ENCODE measurements around the gene EXOC4.
"Not testable (repeated sequence)": the region's sequence is repeated elsewhere in the genome, so short reads cannot be mapped to it uniquely, and the experiment has no call there.

EXOC4 gene

DNA sequence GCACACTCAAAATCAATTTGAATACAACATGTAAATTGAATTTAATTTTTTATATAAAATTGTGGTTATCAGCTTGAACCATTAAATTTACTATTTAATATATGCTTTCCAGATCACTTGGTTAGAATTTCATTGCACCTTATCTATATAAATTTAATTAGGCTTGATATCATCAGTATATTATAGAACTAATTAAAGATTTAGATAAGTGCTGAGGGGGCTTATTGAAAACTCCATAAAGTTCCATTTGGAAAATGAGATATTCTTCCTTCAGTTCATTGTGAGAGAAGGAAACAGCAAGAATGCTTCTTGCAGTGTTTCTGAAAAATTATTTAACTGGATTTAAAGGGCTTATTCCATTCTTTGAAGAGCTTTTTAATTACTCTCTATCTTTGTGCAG is 788.6 kb downstream of the EXOC4 start:
- no peak for DNase-seq (ENCODE audit: low spot score)

DNA sequence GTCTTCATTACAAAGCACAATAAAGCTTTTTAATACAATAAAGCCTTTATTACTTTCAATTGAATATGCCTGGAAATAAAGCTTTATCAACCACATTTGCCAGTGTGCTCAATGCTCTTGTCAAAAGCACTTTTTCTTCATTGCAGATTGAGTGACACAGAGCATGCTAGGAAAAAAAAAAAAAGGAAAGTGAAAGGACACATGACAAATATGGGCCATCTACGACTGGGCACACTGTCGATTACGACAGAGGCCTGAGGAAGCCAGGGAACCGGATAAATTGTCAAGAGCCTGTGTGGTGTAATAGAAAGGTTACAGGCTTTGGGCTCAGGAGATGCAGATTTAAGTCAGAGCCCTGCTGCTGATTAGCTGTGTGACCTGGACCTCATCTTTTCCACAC is 789.4 kb downstream of the EXOC4 start:
- DNase-seq (ENCODE audit: low spot score) = no peak

DNA sequence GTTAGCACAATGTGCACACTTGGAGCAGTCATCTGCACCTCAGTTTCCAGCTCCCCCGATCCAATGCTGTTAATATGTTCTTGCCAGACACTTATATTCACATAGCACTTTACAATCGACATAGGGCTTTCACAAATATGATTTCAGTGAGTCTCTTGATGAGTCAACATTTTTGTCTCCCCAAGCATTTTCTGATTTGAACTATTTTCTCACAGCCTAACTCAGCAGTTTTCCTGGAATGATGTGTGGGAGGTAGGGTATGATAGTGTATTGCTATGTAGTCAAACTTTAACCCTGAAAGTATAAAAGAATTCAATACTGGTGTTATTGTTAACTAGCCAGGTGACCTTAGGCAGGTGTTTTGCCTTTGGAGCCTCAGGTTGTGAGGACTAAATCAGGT is 791.8 kb downstream of the EXOC4 start:
- no peak for DNase-seq (ENCODE audit: low spot score)

DNA sequence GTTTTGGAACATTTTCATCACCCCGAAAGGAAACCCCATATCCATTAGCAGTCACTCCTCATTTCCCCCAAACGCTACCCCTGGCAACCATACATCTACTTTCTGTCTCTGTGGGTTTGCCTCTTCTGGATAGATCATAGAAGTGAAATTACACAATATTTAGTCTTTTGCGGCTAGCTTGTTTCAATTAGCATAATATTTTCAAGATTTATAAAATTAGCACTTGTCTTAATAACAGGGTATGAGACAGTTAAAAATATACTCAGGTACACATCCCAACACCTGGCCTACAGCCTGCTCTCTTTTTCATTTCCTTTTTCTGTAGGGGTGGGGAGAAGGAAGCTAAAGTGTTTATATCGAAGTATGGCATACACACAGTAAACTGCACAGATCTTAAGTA is 792.8 kb downstream of the EXOC4 start:
- no peak for DNase-seq (ENCODE audit: low spot score)

DNA sequence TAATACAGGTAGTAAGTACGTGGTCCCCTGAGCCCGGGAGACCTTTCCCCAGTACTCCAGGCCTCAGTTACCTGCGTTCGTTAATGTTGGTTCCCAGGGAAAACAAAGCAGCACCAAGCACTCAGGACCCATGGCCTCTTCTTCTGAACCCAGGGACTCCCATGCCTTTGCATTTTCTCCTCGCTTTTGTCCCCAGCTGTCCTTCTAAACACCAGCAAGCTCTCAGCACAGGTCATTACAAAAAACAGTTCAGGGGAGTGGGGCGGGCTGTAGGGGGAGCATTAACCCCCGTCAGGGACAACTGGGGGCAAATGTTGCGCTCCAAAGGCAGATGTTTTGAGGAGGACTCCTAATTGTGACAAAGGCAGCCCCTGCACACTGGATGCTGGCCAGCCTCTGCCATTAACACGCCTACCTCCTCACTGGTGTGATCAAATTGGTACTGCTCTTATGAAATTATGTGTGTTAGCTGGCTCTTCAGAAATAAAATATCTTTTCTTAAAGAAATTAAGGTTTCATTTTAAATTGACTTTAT is 793.8 kb downstream of the EXOC4 start:
- DNase-seq (ENCODE audit: low spot score) = no peak

DNA sequence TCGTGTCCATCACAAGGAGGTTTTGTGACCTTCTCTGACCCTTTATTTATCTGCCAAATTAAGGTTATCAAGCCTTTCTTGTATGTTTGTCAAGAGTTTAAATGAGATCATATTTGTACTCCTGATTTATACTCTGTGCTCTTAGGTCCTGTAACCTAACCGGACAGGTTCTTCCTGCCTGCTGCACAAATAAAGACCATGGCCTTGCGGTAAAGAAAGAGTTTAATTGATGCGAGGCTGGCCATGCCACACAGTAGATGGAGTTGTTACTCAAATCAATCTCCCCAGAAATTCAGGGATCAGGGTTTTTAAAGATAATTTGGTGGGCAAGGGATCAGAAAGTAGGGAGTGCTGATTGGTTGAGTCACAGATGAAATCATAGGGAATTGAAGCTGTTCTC is 794.8 kb downstream of the EXOC4 start:
- DNase-seq (ENCODE audit: low spot score) = no peak

DNA sequence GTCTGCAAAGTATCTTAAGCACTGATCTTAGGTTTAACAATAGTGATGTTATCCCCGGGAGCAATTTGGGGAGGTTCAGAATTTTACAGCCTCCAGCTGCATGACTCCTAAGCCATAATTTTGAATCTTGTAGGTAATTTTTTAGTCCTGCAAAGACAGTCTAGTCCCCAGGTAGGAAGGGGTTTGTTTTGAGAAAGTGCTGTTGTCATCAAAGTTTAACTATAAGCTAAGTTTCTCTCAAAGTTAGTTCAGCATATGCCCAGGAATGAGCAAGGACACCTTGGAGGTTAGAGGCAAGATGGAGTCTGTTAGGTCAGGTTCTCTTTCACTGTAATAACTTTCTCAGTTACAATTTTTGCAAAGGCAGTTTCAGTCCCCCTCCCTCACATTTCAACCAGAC is 795.3 kb downstream of the EXOC4 start:
- no peak for DNase-seq (ENCODE audit: low spot score)

DNA sequence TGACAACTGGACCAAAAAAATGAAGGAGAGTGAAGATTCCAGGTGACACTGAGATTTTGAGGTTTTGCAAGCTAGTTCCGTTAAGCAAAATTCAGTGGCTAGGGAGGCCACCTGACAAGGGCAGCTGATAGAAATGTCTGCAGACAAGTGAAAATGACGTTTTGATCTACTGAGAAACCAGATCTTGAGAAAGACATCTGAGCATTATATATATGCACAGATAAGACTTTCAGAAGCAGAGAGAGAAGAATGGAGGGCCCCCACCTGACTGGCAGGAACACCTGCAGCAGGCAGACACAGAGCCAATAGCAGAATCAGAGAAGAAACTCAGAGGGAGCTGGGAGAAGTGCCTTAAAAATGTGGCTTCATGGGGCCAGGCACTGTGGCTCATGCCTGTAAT is 798.1 kb downstream of the EXOC4 start:
- no peak for DNase-seq (ENCODE audit: low spot score)

DNA sequence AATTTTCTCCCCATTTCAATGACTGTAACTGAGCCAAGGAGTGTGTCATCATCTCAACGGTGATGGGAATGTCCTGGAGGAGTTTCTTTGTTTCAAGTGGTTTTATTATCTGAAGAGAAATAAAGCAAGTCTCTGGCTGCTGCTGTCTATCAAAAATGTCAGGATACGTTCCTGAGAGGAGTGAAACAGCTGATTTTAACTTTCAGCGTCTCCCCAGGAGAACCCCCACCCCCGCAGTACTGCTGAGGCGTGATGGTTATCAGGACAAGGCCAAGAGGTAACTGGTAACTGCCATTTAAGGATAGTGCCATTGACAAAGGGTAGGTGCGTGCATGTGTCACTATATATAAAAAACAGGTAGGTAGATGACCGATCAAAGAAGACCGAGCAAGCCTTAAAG is 803.9 kb downstream of the EXOC4 start:
- no peak for DNase-seq (ENCODE audit: low spot score)

GRCh38 chr7:134058521-134058920 is 805.6 kb downstream of the EXOC4 start:
- no peak for DNase-seq (ENCODE audit: low spot score)

DNA sequence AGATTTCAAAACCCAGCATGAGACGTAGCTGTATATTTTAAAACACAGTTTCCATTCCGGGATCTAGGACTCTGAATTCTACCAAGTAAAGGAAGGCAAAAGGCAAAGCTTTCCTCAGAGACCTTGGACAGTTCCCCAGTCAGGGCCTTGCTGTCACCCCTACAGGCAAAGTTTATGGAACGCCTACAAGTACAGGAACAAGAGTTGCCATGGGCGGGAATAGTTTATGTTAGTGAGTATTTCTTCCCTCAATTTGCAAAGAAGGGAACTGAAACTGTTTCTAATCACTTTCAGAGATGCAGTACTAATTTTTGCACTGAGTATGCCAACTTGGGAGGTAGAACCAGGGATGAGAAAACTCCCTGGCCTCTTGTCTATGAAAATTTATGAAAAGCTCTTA is 806.1 kb downstream of the EXOC4 start:
- no peak for DNase-seq (ENCODE audit: low spot score)

- no peak for DNase-seq (ENCODE audit: low spot score)
These were observed 807.0 kb downstream of the EXOC4 start for GRCh38 chr7:134059921-134060320.

- no peak for DNase-seq (ENCODE audit: low spot score)
These were observed 808.0 kb downstream of the EXOC4 start for GRCh38 chr7:134060874-134061273.

- no peak for DNase-seq (ENCODE audit: low spot score)
These were observed 809.6 kb downstream of the EXOC4 start for GRCh38 chr7:134062460-134062859.

GRCh38 chr7:134065415-134065814 is 812.5 kb downstream of the EXOC4 start:
- DNase-seq (ENCODE audit: low spot score) = no peak

DNA sequence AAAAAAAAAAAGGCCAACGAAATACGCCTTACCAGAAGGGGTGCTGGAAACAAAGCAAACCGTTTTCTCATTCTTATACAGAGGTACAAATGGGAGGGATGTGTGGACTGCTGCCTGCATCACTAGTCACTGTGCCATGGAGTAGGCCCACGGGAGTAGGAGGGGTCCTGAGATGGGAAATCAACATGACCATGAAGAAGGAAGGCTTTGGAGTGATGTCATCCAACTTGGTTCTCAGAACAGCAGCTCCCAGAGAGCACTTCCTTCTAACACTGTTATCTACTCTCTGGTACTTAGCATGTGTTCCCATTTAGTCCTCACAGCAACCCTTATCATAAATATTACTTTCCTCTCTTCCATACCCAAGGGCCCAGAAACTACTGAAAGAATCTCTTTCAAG is 814.3 kb downstream of the EXOC4 start:
- DNase-seq (ENCODE audit: low spot score) = no peak

DNA sequence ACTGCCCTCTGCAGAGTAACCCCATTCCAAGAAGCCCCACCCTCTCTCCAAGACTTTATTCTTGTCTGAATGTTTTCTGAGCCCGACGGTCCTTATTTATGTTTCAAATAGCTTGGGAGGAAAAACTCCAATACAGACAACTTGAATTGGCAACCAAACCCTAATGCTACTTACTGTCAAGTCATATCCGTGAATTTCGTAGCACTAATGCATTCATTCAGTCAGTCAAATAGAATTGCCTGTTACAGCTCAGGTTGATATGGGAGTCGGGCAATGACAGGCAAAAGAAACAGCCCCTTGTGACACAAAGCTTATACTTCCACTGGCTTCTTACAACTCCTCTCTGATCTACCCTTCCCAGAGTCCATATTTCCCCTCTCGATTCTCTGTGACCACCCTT is 815.8 kb downstream of the EXOC4 start:
- no peak for DNase-seq (ENCODE audit: low spot score)

DNA sequence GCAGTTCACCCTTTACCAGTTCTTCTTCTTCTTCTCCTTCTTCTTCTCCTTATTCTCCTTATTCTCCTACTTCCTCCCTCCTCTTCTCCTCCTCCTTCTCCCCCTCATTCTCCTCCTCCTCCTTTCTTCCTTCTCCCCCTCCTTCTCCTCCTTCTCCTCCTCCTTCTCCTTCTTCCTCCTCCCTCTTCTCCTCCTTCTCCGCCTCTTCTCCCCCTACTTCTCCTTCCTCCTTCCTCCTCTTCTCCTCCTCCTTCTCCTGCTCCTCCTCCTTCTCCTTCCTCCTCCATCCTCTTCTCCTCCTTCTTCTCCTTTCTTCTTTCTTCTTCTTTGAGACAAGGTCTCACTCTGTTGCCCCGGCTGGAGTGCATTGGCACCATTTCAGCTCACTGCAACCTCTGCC is 816.3 kb downstream of the EXOC4 start:
- no peak for DNase-seq (ENCODE audit: low spot score)

- no peak for DNase-seq (ENCODE audit: low spot score)
These were observed 817.8 kb downstream of the EXOC4 start for GRCh38 chr7:134070673-134071072.

DNA sequence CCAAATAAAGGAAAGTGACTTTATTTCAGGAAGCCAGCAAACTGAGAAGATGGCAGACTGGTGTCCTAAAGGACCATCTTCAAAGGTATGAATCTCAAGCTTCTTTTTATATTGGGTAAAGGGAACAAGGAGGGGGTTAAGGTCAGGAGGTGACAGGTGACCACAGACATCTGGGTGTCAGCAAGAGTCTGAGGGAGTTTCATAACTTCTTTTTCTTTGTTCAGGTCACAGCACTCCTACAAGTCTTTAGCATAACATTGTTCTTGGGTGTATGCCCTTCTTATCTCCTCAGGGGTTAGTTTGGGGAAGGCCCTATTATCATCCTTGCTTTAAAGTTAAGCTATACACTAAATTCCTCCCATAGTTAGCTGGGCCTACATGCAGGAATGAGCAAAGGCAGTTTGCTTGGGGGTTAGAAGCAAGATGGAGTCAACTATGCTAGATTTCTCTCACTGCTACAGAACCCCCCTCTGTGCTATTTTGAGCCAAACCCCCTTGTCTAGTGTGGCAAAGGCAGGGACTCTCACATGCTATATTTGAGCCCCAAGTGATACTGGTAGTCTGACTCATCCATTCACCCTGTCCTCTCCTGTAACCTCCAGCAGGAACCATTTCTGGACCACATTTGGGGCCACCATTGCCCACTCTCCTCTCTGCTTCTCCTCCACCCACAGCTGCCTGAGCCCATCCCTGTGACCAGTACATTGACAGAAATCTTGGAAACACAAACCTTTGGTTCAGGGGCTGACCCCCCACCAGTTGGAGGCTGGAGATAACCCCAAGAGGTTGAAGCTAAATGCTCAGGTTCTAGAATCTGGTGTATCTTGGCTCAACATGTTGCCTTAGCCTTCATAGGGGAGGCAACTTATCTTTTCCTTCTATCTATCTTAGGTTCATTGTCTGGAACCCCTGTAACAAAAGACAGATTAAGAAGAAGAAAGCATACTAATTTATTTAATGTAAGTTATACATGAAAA is 818.8 kb downstream of the EXOC4 start:
- no peak for DNase-seq (ENCODE audit: low spot score)

- DNase-seq (ENCODE audit: low spot score) = no peak
These were observed 820.4 kb downstream of the EXOC4 start for GRCh38 chr7:134073276-134073675.

GRCh38 chr7:134075799-134076198 is 822.9 kb downstream of the EXOC4 start:
- no peak for DNase-seq (ENCODE audit: low spot score)

- DNase-seq (ENCODE audit: low spot score) = not testable (repeated sequence)
These were observed 824.7 kb downstream of the EXOC4 start for GRCh38 chr7:134077560-134077959.

- no peak for DNase-seq (ENCODE audit: low spot score)
These were observed 826.1 kb downstream of the EXOC4 start for GRCh38 chr7:134078991-134079390.
